Activated CD4-positive, alpha-beta T cell treated with anti-CD3 and anti-CD28 coated beads for 24 hours (primary cell): Measurements from ENCODE around the gene TMEM178B.

ENCODE experiments used
- DNase-seq, 2 donors: peaks; one replicate each; pipeline ENCODE4 v3.0.0-alpha.2; 2020; ENCODE audit warnings: low read depth in 2 of 2

The TMEM178B gene

GRCh38 chr7:141466151-141466904 is 392.5 kb downstream of the TMEM178B start:
- DNase-seq = no peak

GRCh38 chr7:141468341-141468740 is 394.5 kb downstream of the TMEM178B start:
- DNase-seq = no peak

GRCh38 chr7:141475679-141476078 is 401.8 kb downstream of the TMEM178B start:
- DNase-seq = no peak

- DNase-seq = no peak
These were observed 404.0 kb downstream of the TMEM178B start for GRCh38 chr7:141477865-141478264.

GRCh38 chr7:141478845-141479244 is 405.0 kb downstream of the TMEM178B start:
- DNase-seq = no peak

GRCh38 chr7:141480953-141481352 is 407.1 kb downstream of the TMEM178B start:
- DNase-seq = no peak

GRCh38 chr7:141481971-141482370 is 408.1 kb downstream of the TMEM178B start:
- DNase-seq = no peak

- DNase-seq = no peak
These were observed 409.2 kb downstream of the TMEM178B start for GRCh38 chr7:141483044-141483443.

GRCh38 chr7:141484907-141485306 is 411.0 kb downstream of the TMEM178B start:
- DNase-seq = no peak

GRCh38 chr7:141486959-141487358 is 413.1 kb downstream of the TMEM178B start:
- DNase-seq = no peak

GRCh38 chr7:141490474-141490873 is 416.6 kb downstream of the TMEM178B start:
- no peak for DNase-seq

- no peak for DNase-seq
These were observed 421.2 kb downstream of the TMEM178B start for GRCh38 chr7:141495057-141495456.

- no peak for DNase-seq
These were observed 423.5 kb downstream of the TMEM178B start for GRCh38 chr7:141497391-141497790.

- DNase-seq = no peak
These were observed 426.7 kb downstream of the TMEM178B start for GRCh38 chr7:141500608-141501007.

- DNase-seq = no peak
These were observed 427.6 kb downstream of the TMEM178B start for GRCh38 chr7:141501451-141501850.

GRCh38 chr7:141511316-141511675 is 437.4 kb downstream of the TMEM178B start:
- no peak for DNase-seq

GRCh38 chr7:141511676-141512396 is 438.0 kb downstream of the TMEM178B start:
- no peak for DNase-seq

GRCh38 chr7:141512597-141512996 is 438.7 kb downstream of the TMEM178B start:
- DNase-seq = no peak

- no peak for DNase-seq
These were observed 439.9 kb downstream of the TMEM178B start for GRCh38 chr7:141513720-141514119.

- no peak for DNase-seq
These were observed 442.1 kb downstream of the TMEM178B start for GRCh38 chr7:141515941-141516340.

- DNase-seq = no peak
These were observed 445.8 kb downstream of the TMEM178B start for GRCh38 chr7:141519623-141520022.

GRCh38 chr7:141522657-141523342 is 448.9 kb downstream of the TMEM178B start:
- DNase-seq = no peak
